ENCODE results near the gene AP4B1.

DNA sequence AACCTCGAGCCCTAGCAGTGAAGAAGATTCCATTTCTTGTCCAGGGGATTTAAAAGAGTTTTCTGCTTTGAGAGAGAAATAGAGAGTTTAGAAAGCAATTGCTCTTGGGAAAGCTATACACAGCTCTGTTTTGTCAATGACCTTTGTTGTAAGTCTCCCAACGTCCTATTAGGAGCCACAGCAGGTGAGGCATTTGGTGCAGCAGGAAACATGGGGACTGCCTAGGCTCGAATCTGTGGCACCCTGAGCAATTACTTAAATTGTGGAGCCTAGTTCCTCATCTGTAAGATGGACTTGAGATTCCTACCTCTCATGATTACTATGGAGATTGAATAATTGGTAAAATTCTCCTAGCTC, 8.7 kb upstream of the AP4B1 start:
- no peak for TF ChIP-seq ZFX (IDR thresholded peaks at IDR 0.05)
- TF ChIP-seq, protein P1, sequence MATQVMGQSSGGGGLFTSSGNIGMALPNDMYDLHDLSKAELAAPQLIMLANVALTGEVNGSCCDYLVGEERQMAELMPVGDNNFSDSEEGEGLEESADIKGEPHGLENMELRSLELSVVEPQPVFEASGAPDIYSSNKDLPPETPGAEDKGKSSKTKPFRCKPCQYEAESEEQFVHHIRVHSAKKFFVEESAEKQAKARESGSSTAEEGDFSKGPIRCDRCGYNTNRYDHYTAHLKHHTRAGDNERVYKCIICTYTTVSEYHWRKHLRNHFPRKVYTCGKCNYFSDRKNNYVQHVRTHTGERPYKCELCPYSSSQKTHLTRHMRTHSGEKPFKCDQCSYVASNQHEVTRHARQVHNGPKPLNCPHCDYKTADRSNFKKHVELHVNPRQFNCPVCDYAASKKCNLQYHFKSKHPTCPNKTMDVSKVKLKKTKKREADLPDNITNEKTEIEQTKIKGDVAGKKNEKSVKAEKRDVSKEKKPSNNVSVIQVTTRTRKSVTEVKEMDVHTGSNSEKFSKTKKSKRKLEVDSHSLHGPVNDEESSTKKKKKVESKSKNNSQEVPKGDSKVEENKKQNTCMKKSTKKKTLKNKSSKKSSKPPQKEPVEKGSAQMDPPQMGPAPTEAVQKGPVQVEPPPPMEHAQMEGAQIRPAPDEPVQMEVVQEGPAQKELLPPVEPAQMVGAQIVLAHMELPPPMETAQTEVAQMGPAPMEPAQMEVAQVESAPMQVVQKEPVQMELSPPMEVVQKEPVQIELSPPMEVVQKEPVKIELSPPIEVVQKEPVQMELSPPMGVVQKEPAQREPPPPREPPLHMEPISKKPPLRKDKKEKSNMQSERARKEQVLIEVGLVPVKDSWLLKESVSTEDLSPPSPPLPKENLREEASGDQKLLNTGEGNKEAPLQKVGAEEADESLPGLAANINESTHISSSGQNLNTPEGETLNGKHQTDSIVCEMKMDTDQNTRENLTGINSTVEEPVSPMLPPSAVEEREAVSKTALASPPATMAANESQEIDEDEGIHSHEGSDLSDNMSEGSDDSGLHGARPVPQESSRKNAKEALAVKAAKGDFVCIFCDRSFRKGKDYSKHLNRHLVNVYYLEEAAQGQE (IDR thresholded peaks at IDR 0.05; ENCODE audit: low read depth) = no peak
- TF ChIP-seq EGR1 (IDR thresholded peaks at IDR 0.05; ENCODE audit: low read depth) = no peak
- no peak for TF ChIP-seq RAD21 (IDR thresholded peaks at IDR 0.05; ENCODE audit: low read depth)
- no peak for TF ChIP-seq ELF1 (IDR thresholded peaks at IDR 0.05; ENCODE audit: borderline replicate concordance, low read depth)
- no peak for TF ChIP-seq POLR2A (IDR thresholded peaks at IDR 0.05; ENCODE audit: borderline replicate concordance, extremely low read depth, insufficient read depth, insufficient read length)
- TF ChIP-seq, protein P2, sequence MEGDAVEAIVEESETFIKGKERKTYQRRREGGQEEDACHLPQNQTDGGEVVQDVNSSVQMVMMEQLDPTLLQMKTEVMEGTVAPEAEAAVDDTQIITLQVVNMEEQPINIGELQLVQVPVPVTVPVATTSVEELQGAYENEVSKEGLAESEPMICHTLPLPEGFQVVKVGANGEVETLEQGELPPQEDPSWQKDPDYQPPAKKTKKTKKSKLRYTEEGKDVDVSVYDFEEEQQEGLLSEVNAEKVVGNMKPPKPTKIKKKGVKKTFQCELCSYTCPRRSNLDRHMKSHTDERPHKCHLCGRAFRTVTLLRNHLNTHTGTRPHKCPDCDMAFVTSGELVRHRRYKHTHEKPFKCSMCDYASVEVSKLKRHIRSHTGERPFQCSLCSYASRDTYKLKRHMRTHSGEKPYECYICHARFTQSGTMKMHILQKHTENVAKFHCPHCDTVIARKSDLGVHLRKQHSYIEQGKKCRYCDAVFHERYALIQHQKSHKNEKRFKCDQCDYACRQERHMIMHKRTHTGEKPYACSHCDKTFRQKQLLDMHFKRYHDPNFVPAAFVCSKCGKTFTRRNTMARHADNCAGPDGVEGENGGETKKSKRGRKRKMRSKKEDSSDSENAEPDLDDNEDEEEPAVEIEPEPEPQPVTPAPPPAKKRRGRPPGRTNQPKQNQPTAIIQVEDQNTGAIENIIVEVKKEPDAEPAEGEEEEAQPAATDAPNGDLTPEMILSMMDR (IDR thresholded peaks at IDR 0.05 in 2 of 3, conservative IDR thresholded peaks at IDR 0.05 in 1 of 3; ENCODE audit: borderline replicate concordance in 1 of 3, insufficient read depth in 1 of 3, low read depth in 2 of 3, low read length in 2 of 3) = no peak
- no peak for TF ChIP-seq POLR2AphosphoS5 (IDR thresholded peaks at IDR 0.05; ENCODE audit: low read depth, low read length)
- TF ChIP-seq SIN3A (IDR thresholded peaks at IDR 0.05; ENCODE audit: low read depth) = no peak
- no peak for TF ChIP-seq SP1 (IDR thresholded peaks at IDR 0.05; ENCODE audit: low read depth)
- TF ChIP-seq CBX3 (IDR thresholded peaks at IDR 0.05; ENCODE audit: low read depth) = no peak
- TF ChIP-seq EZH2 (IDR thresholded peaks at IDR 0.05) = no peak
